Epithelial cell of esophagus (primary cell): Measurements from ENCODE around the gene GPR153.
"Not testable (repeated sequence)": the region's sequence is repeated elsewhere in the genome, so short reads cannot be mapped to it uniquely, and the experiment has no call there.

Experiments used
- DNase-seq: peaks from one replicate; pipeline ENCODE4 v3.0.0; 2010; ENCODE audit warnings: low read depth
- H3K4me3 ChIP-seq: 2 replicates; pipeline ENCODE4 v1.5.1; 2011; ENCODE audit warnings: mild to moderate bottlenecking, low read length, control low read depth
- CTCF ChIP-seq: IDR thresholded peaks from 2 replicates; pipeline ENCODE4 v1.5.1; 2011; ENCODE audit warnings: low read depth, mild to moderate bottlenecking, low read length, control low read depth, inconsistent platforms; ENCODE audit not compliant: insufficient read depth; ENCODE audit errors: missing control alignments

Gene GPR153

GRCh38 chr1:6260961-6261614, at the start of gene GPR153:
Gene GPR153 (minus strand): TSS chr1:6261098. CDS start chr1:6254905, 6,193 bp downstream.
- H3K4me3 ChIP-seq, result peak within 1 kb of the TSS; percentile 56
- TF ChIP-seq CTCF, result no peak
- DNase-seq, result peak; percentile 72

GRCh38 chr1:6310116-6310848, 49.4 kb upstream of the GPR153 start:
- DNase-seq, result no peak
- no peak overlapping the region for H3K4me3 ChIP-seq
- no peak for TF ChIP-seq CTCF

DNA sequence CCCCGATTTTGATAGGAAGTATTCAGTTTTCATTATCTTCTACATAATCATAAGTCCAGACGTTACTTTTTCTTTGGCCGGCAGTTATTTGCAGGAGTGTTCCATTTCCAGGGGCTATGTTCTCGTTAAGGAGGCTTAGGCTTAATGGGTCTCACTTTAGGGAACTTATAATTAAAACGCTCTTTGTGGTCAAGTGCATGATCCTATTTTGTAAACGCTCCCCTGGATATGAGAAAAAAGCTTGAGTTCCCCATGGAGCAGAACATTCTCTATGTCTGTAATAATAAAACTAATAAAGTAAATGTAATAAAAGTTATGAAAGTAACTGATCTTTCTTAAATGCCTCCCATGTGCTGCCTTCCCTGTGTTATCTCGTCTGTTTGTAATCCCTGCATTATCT, 48.7 kb upstream of the GPR153 start:
- no peak for TF ChIP-seq CTCF
- H3K4me3 ChIP-seq, result no peak overlapping the region
- no peak for DNase-seq

- TF ChIP-seq CTCF, result no peak
- DNase-seq, result no peak
- no peak overlapping the region for H3K4me3 ChIP-seq
Observed at GRCh38 chr1:6308449-6308848, 47.6 kb upstream of the GPR153 start.

GRCh38 chr1:6307682-6308081, 46.8 kb upstream of the GPR153 start:
- not testable (repeated sequence) for DNase-seq, H3K4me3 ChIP-seq

DNA sequence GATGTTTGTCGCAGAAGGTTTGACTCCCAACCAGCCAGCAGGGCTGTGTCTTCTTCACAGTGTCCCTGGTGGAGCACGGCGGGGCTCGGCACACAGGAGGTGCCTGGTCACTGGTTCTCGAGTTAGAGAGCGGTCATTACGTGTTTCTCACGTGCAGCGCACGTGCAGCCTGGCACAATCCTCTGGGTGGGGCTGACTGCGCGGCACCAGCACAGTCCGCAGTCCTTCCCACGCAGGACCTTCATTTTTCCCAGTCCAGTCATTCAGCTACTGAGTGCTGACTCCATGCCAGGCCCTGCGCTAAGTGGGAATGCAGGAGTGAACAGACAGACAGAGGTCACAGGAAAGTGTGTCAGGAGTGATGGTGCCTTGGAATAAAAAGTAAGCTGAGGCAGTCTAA, 46.2 kb upstream of the GPR153 start:
- no peak for TF ChIP-seq CTCF
- DNase-seq, result no peak
- no peak overlapping the region for H3K4me3 ChIP-seq

DNA sequence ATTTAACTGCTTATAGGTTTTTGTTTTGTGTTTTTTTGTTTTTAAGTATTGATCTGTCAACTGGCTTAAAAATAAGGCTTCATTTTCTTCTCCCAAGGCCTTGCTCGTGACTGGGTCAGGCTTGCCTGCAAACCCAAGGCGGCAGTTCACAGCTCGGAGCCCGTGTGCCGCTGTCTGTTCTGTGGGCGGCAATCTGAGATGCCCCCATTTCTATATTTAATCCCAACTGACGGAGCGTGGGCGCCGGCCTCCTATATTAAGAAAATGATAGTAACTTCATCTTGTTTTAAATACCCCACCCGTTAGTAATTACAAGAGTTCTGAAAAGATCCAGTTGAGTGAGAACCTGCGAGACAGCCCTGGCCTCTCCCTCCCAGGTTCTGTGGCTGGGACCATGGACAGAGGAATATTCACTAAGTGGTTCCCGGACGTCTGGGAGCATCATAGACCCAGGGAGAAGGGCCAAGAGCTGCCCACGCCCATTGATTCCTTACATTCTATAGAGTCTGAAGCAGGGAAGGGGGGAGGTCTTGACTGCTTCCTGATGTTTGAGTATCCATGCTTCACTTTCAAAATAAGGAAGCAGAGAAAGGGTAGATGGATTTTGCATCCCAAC, 42.6 kb upstream of the GPR153 start:
- TF ChIP-seq CTCF, result no peak
- no peak overlapping the region for H3K4me3 ChIP-seq
- DNase-seq, result no peak
